ENCODE data around the gene PHACTR1. TPM values are rescaled to one million over a fixed set of nuclear protein-coding genes. Genes with fewer than 3 reads are reported as not detected.

PHACTR1 gene
- polyA plus RNA-seq, 3 donors, result 6.1 to 26.9 (median 7.6) TPM

- Mint-ChIP-seq H3K4me3 (no peak overlapping the region), H3K27me3 (ENCODE audit: low read depth in 3 of 3) (peaks cover 0 to 4% (median 0%) of the 10 kb centered on the region in 3 donors), H3K9me3 (no peaks in the 10 kb centered on the region), H3K4me1 (no peaks in the 10 kb centered on the region), H3K27ac (no peak overlapping the region), H3K36me3 (no peaks in the 10 kb centered on the region)
- Histone ChIP-seq H3K4me3 (replicated peaks in 1 of 3; ENCODE audit: low read depth in 2 of 3, low read length in 3 of 3) (no peak overlapping the region), H3K4me2 (replicated peaks; ENCODE audit: extremely low read depth, low read length, poor library complexity, severe bottlenecking) (no peak overlapping the region), H2AFZ (ENCODE audit: insufficient read depth, low read depth, low read length, poor library complexity, severe bottlenecking) (no peak overlapping the region), H3K79me2 (ENCODE audit: insufficient read depth, low read length) (no peaks in the 10 kb centered on the region), H3K27ac (ENCODE audit: low read depth in 1 of 2, low read length in 2 of 2) (no peak overlapping the region), H3K27me3 (ENCODE audit: control insufficient read depth in 2 of 2, insufficient read depth in 2 of 2, low read length in 2 of 2) (no peaks in the 10 kb centered on the region), H3K36me3 (replicated peaks in 1 of 2; ENCODE audit: control insufficient read depth in 1 of 2, insufficient read depth in 2 of 2, low read length in 2 of 2) (no peaks in the 10 kb centered on the region), H4K20me1 (ENCODE audit: insufficient read depth, low read length) (no peaks in the 10 kb centered on the region), H3K4me1 (ENCODE audit: control insufficient read depth in 1 of 2, insufficient read depth in 2 of 2, low read length in 2 of 2) (no peaks in the 10 kb centered on the region), H3K9ac (ENCODE audit: insufficient read depth, low read length, poor library complexity, severe bottlenecking) (no peak overlapping the region), H3K9me3 (replicated peaks in 1 of 2; ENCODE audit: control insufficient read depth in 1 of 2, insufficient read depth in 1 of 2, low read length in 2 of 2) (no peaks in the 10 kb centered on the region)
- intact Hi-C loops (cut with micrococcal nuclease), result no loop called here
- no CpG with 5 or more reads among the region's 2 CpGs for WGBS (ENCODE audit: insufficient coverage)
- no peak for DNase-seq
- no peak for TF ChIP-seq CTCF (IDR thresholded peaks at IDR 0.05)
These were observed 111.4 kb downstream of the PHACTR1 start for GRCh38 chr6:12827921-12828320.

GRCh38 chr6:12832226-12832735 is 115.7 kb downstream of the PHACTR1 start:
- Histone ChIP-seq H2AFZ (ENCODE audit: insufficient read depth, low read depth, low read length, poor library complexity, severe bottlenecking) (no peak overlapping the region), H3K79me2 (ENCODE audit: insufficient read depth, low read length) (no peaks in the 10 kb centered on the region), H4K20me1 (ENCODE audit: insufficient read depth, low read length) (no peaks in the 10 kb centered on the region), H3K4me1 (ENCODE audit: control insufficient read depth in 1 of 2, insufficient read depth in 2 of 2, low read length in 2 of 2) (no peaks in the 10 kb centered on the region), H3K9me3 (replicated peaks in 1 of 2; ENCODE audit: control insufficient read depth in 1 of 2, insufficient read depth in 1 of 2, low read length in 2 of 2) (no peaks in the 10 kb centered on the region), H3K27ac (ENCODE audit: low read depth in 1 of 2, low read length in 2 of 2) (no peak overlapping the region), H3K9ac (ENCODE audit: insufficient read depth, low read length, poor library complexity, severe bottlenecking) (no peak overlapping the region), H3K36me3 (replicated peaks in 1 of 2; ENCODE audit: control insufficient read depth in 1 of 2, insufficient read depth in 2 of 2, low read length in 2 of 2) (no peaks in the 10 kb centered on the region), H3K4me3 (replicated peaks in 1 of 3; ENCODE audit: low read depth in 2 of 3, low read length in 3 of 3) (no peak overlapping the region), H3K27me3 (ENCODE audit: control insufficient read depth in 2 of 2, insufficient read depth in 2 of 2, low read length in 2 of 2) (no peaks in the 10 kb centered on the region), H3K4me2 (replicated peaks; ENCODE audit: extremely low read depth, low read length, poor library complexity, severe bottlenecking) (no peak overlapping the region)
- intact Hi-C loops (cut with micrococcal nuclease), result no loop called here
- DNase-seq, result no peak
- Mint-ChIP-seq H3K27me3 (ENCODE audit: low read depth in 3 of 3) (peaks cover 0 to 3% (median 2%) of the 10 kb centered on the region in 3 donors), H3K36me3 (no peaks in the 10 kb centered on the region), H3K27ac (no peak overlapping the region), H3K9me3 (peaks cover 0 to 5% (median 4%) of the 10 kb centered on the region in 7 donors), H3K4me1 (no peaks in the 10 kb centered on the region), H3K4me3 (no peak overlapping the region)
- TF ChIP-seq CTCF (IDR thresholded peaks at IDR 0.05), result no peak
- WGBS (ENCODE audit: insufficient coverage), result 40% methylated on average over 1 of the region's 4 CpGs

All from CD14-positive monocyte (primary cell).